ENCODE results near the gene ST3GAL5. TPM values are rescaled to one million over a fixed set of nuclear protein-coding genes. Genes with fewer than 3 reads are reported as not detected.

ST3GAL5 gene
- total and polyA plus RNA-seq, 10 donors, result 18.7 to 124 (median 74.1) TPM

GRCh38 chr2:85892216-85892944, 3.6 kb upstream of the ST3GAL5 start:
- Histone ChIP-seq H3K4me1 (peaks cover 14 to 63% (median 52%) of the 10 kb centered on the region in 6 donors), H3K4me3 (no peak overlapping the region), H3K36me3 (no peaks in the 10 kb centered on the region), H3K9me3 (peaks cover 0 to 16% (median 4%) of the 10 kb centered on the region in 8 donors), H3K27ac (peak overlapping the region in 2 of 8 donors; percentile 6 to 95), H3K27me3 (replicated peaks in 1 of 7) (peaks cover 0 to 8% (median 0%) of the 10 kb centered on the region in 7 donors)
- intact Hi-C loops (cut with DNase I; ENCODE audit: low total_unique reads), result no loop called here
- 54 to 74% (median 60%) methylated on average over 5 of the region's 5 CpGs for WGBS, 5 donors
- TF ChIP-seq CTCF (IDR thresholded peaks at IDR 0.05 in 8 of 11, conservative IDR thresholded peaks at IDR 0.05 in 3 of 11) (no peak), POLR2AphosphoS5 (IDR thresholded peaks at IDR 0.05) (no peak), POLR2A (IDR thresholded peaks at IDR 0.05) (no peak)
- no peak for DNase-seq

- intact Hi-C loops (cut with DNase I; ENCODE audit: low total_unique reads), result no loop called here
- 75 to 82% (median 82%) methylated on average over 5 of the region's 5 CpGs for WGBS, 5 donors
- H3K4me1 ChIP-seq, result peaks cover 30 to 80% (median 69%) of the 10 kb centered on the region in 6 donors
- peak overlapping the region in 6 of 8 donors; percentile 65 to 95 (median 90) for H3K4me3 ChIP-seq
- no peaks in the 10 kb centered on the region for H3K36me3 ChIP-seq
- TF ChIP-seq CTCF (IDR thresholded peaks at IDR 0.05 in 8 of 11, conservative IDR thresholded peaks at IDR 0.05 in 3 of 11) (no peak), POLR2A (IDR thresholded peaks at IDR 0.05) (no peak), POLR2AphosphoS5 (IDR thresholded peaks at IDR 0.05) (no peak)
- peak; percentile 23 for DNase-seq
- peaks cover 0 to 8% (median 0%) of the 10 kb centered on the region in 7 donors for H3K27me3 ChIP-seq (replicated peaks in 1 of 7)
- H3K27ac ChIP-seq, result peak overlapping the region; percentile 88 to 96 (median 91)
- H3K9me3 ChIP-seq, result peaks cover 0 to 14% (median 4%) of the 10 kb centered on the region in 8 donors
These were observed 1.9 kb upstream of the ST3GAL5 start for GRCh38 chr2:85890522-85891176.

- H3K4me3 ChIP-seq, result peak overlapping the region; percentile 65 to 95 (median 86)
- H3K36me3 ChIP-seq, result no peaks in the 10 kb centered on the region
- TF ChIP-seq POLR2AphosphoS5 (IDR thresholded peaks at IDR 0.05), result peak in 1 of 3 donors; percentile 27
- TF ChIP-seq POLR2A (IDR thresholded peaks at IDR 0.05), result no peak
- DNase-seq, result no peak
- 30 to 42% (median 38%) methylated on average over 22 of the region's 22 CpGs for WGBS, 5 donors
- H3K4me1 ChIP-seq, result peaks cover 37 to 89% (median 78%) of the 10 kb centered on the region in 6 donors
- peak overlapping the region; percentile 88 to 96 (median 91) for H3K27ac ChIP-seq
- peaks cover 0 to 8% (median 0%) of the 10 kb centered on the region in 7 donors for H3K27me3 ChIP-seq (replicated peaks in 1 of 7)
- intact Hi-C loops (cut with DNase I; ENCODE audit: low total_unique reads), result loop anchor here (5.0 kb wide), 2 partner anchors 57 to 188 kb away; no protein-coding TSS in a partner anchor
- H3K9me3 ChIP-seq, result peaks cover 0 to 5% (median 2%) of the 10 kb centered on the region in 8 donors
These were observed 964 bp upstream of the ST3GAL5 start for GRCh38 chr2:85889627-85890281.

- Histone ChIP-seq H3K36me3 (peaks cover 0 to 8% (median 0%) of the 10 kb centered on the region in 6 donors), H3K27ac (peak overlapping the region; percentile 88 to 96 (median 91)), H3K27me3 (replicated peaks in 1 of 7) (peaks cover 0 to 8% (median 0%) of the 10 kb centered on the region in 7 donors), H3K9me3 (no peaks in the 10 kb centered on the region), H3K4me3 (peak overlapping the region; percentile 65 to 95 (median 86)), H3K4me1 (peaks cover 34 to 93% (median 79%) of the 10 kb centered on the region in 6 donors)
- WGBS, 5 donors, result 1 to 2% (median 1%) methylated on average over 29 to 47 of the region's 47 CpGs
- intact Hi-C loops (cut with DNase I; ENCODE audit: low total_unique reads), result loop anchor here (5.0 kb wide), 2 partner anchors 56 to 189 kb away; no protein-coding TSS in a partner anchor
- TF ChIP-seq POLR2AphosphoS5 (IDR thresholded peaks at IDR 0.05) (peak in 1 of 3 donors; percentile 40), CTCF (IDR thresholded peaks at IDR 0.05 in 8 of 11, conservative IDR thresholded peaks at IDR 0.05 in 3 of 11) (no peak), POLR2A (IDR thresholded peaks at IDR 0.05) (no peak)
- peak; percentile 85 for DNase-seq
These were observed 638 bp downstream of the ST3GAL5 start for GRCh38 chr2:85888020-85888683.
